Cardiac muscle cell (in vitro differentiated cells and primary cell): ENCODE results near the gene TMEM87B. TPM values are rescaled to one million over a fixed set of nuclear protein-coding genes. Genes with fewer than 3 reads are reported as not detected.

Source experiments
- DNase-seq, 2 donors: peaks; one replicate each; pipeline versions ENCODE4 v3.0.0 to v3.0.0-alpha.2; 2010 to 2017; ENCODE audit warnings: low read depth in 1 of 2, low spot score in 1 of 2
- H3K27ac ChIP-seq: fragments of 200-600 bp; sonication (generic); 2 replicates; pipeline ENCODE4 v1.5.1; 2016
- H3K27me3 ChIP-seq: fragments of 200-600 bp; sonication (generic); 2 replicates; pipeline ENCODE4 v1.6.0; 2016; ENCODE audit warnings: control low read depth
- H3K36me3 ChIP-seq: fragments of 200-600 bp; sonication (generic); 2 replicates; pipeline ENCODE4 v1.5.1; 2016; ENCODE audit warnings: control low read depth
- H3K4me1 ChIP-seq: fragments of 200-600 bp; sonication (generic); 2 replicates; pipeline ENCODE4 v1.8.1; 2017; ENCODE audit warnings: low read depth, mild to moderate bottlenecking, mixed run types
- H3K4me3 ChIP-seq: fragments of 200-600 bp; sonication (generic); 2 replicates; pipeline ENCODE4 v1.5.1; 2016; ENCODE audit warnings: mild to moderate bottlenecking
- H3K9me3 ChIP-seq: fragments of 200-600 bp; sonication (generic); 2 replicates; pipeline ENCODE4 v1.5.1; 2017; ENCODE audit warnings: low read depth, mild to moderate bottlenecking, control low read depth
- polyA plus RNA-seq: library from polyadenylated mRNA; unstranded; fragments of >200 nt; fragmentation: Nextera tagmentation; extraction: Ambion mirVana; gene quantifications from 2 replicates; pipeline ENCODE4 v1.2.1, GENCODE V29; 2016
- total RNA-seq: library from RNA; depleted of rRNA; stranded (reverse); fragments of >200 nt; gene quantifications from 2 replicates; pipeline ENCODE4 v1.2.3, GENCODE V29; 2016
- TF ChIP-seq, protein P1 (sequence below): IDR thresholded peaks from 2 replicates; pipeline ENCODE4 v1.5.1; 2012; ENCODE audit warnings: low read depth, mild to moderate bottlenecking, low read length

The TMEM87B gene
- total and polyA plus RNA-seq, 2 experiments from 2014 or later, result 7.3 to 12.1 TPM

DNA sequence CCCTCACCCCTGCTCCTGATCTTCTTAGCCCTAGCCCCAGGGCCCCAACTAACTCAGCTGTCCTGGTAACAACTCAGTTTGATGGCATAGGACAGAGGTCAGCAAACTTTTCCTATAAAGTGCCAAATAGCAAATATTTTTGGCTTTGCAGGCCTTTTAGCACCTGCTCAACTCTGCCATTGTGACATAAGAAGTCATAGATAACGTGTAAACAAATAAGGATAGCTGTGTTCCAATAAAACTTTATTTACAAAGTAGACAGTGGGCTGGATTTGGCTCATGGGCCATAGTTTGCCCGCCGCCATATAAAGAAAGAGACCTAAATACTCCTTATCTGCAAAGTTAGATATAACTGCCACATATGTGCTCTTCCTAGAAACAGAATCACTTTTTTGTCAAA, 27.3 kb upstream of the TMEM87B start:
- Histone ChIP-seq H3K36me3 (no peaks in the 10 kb centered on the region), H3K27me3 (no peaks in the 10 kb centered on the region), H3K9me3 (no peaks in the 10 kb centered on the region), H3K4me1 (peaks cover 11% of the 10 kb centered on the region), H3K27ac (no peak overlapping the region), H3K4me3 (no peak overlapping the region)
- DNase-seq, result no peak
- TF ChIP-seq, protein P1, sequence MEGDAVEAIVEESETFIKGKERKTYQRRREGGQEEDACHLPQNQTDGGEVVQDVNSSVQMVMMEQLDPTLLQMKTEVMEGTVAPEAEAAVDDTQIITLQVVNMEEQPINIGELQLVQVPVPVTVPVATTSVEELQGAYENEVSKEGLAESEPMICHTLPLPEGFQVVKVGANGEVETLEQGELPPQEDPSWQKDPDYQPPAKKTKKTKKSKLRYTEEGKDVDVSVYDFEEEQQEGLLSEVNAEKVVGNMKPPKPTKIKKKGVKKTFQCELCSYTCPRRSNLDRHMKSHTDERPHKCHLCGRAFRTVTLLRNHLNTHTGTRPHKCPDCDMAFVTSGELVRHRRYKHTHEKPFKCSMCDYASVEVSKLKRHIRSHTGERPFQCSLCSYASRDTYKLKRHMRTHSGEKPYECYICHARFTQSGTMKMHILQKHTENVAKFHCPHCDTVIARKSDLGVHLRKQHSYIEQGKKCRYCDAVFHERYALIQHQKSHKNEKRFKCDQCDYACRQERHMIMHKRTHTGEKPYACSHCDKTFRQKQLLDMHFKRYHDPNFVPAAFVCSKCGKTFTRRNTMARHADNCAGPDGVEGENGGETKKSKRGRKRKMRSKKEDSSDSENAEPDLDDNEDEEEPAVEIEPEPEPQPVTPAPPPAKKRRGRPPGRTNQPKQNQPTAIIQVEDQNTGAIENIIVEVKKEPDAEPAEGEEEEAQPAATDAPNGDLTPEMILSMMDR, result no peak

DNA sequence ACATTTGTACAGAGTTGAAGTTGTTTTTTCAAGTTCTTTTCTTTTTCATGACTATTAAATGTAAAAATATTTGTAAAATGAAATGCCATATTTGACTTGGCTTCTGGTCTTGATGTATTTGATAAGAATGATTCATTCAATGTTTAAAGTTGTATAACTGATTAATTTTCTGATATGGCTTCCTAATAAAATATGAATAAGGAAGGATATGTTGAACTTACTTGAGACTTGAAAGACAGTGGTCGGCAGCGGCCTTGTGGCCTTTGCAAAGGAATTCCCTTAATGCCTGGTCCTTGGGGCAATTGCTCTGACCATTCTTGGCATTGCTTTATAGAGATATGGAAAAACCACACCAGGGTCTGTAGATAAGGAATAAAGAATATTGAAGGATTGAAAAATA, 25.9 kb upstream of the TMEM87B start:
- no peaks in the 10 kb centered on the region for H3K9me3 ChIP-seq
- H3K4me1 ChIP-seq, result peaks cover 11% of the 10 kb centered on the region

DNA sequence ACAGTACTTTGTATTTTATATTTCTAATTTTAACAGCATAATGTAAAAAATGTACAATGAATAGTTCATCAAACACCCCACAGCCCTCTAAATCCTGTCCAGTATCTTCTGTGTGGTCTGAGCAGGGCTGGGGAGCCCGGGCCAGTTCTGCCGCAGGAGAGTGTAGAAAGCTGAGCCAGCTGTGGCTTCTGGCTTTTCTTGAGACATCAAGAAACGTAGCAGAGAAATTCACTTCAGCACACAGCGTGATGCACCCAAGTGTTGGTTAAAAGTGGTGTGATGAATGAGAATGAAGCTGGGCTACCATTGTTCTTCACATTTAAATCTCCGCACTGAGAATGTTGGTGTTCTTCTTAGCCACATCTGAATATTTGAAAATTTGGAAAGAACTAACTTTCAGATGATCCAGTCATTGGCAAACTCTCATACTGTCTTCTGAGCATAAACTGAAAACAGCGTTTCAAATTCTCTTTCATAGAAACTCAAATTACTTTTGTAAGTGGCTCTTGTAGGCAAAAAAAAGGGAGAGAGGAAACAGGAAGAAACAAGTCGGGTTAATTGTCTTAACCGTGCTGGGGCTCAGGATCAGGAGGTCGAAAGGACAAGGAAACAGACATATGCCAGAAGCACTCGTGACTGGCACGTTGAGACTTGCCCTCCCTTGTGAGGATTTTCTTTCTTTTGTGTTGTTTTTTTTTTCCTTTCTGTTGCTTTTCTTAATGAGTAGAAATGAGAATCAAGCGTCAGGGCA, 23.4 kb upstream of the TMEM87B start:
- H3K27me3 ChIP-seq, result no peaks in the 10 kb centered on the region
- no peaks in the 10 kb centered on the region for H3K9me3 ChIP-seq
- TF ChIP-seq, protein P1, result no peak
- no peaks in the 10 kb centered on the region for H3K36me3 ChIP-seq
- H3K4me1 ChIP-seq, result peaks cover 11% of the 10 kb centered on the region
- H3K4me3 ChIP-seq, result no peak overlapping the region
- peak in 1 of 2 donors; percentile 60 for DNase-seq
- H3K27ac ChIP-seq, result peak overlapping the region; percentile 55

More for the DNA sequence above, 25.9 kb upstream of the TMEM87B start:
- Histone ChIP-seq H3K4me3 (no peak overlapping the region), H3K27me3 (no peaks in the 10 kb centered on the region), H3K36me3 (no peaks in the 10 kb centered on the region), H3K27ac (no peak overlapping the region)
- TF ChIP-seq, protein P1, result no peak
- DNase-seq, result no peak

DNA sequence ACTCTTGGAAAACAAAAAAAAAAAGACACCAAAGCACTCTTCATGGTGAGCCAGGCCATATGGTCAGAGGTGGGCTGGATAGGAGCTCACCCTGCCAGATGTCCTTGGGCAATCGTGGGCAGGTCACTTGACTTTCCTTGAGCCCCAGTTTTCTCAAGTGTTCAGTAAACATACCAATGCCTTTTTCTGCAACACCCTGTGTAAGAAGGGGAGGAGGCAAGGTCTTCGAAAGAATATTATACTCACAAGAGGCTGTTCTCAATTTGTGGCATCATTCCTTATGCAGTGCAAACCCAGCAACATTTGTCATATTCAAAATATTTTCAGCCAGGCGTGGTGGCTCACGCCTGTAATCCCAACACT, 22.9 kb upstream of the TMEM87B start:
- DNase-seq, result peak; percentile 6 to 23
- H3K4me1 ChIP-seq, result peaks cover 11% of the 10 kb centered on the region
- H3K4me3 ChIP-seq, result no peak overlapping the region
- H3K27ac ChIP-seq, result no peak overlapping the region
- TF ChIP-seq, protein P1, result no peak
- no peaks in the 10 kb centered on the region for H3K9me3 ChIP-seq
- H3K27me3 ChIP-seq, result no peaks in the 10 kb centered on the region
- no peaks in the 10 kb centered on the region for H3K36me3 ChIP-seq

DNA sequence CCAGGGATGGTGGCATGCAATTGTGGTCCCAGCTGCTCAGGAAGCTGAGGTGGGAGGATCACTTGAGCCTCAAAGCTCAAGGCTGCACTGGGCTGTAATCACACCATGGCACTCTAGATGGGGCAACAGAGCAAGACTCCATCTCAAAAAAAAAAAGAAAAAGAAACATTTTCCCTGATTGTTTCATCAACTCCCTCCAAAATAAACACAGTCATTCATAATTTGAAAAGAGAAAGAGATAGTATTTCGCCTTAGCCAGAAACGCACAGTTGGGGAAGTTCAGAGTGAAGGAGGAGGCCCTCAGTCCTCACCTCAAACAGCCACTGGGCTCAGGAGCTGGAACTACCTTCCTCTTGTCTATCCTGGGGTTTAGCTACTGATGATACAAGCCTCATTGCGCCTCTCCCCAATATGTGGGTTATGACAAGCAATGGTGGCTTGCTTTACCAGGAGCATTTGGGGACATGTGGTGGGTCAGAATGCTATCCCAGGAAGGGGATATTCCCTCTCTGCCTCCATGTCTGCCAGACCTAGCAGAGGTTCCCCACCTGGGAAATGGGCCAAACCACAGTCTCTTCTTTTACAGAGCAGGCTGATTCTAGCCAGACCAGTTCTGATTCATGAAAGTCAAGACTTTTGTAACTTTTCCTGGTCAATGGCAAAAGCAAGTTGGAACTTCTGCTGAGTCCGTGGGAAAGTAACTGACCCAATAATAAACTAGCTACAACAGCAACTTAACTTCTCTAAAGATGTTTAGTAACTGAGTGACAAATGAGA, 22.2 kb upstream of the TMEM87B start:
- Histone ChIP-seq H3K27me3 (no peaks in the 10 kb centered on the region), H3K4me1 (peaks cover 11% of the 10 kb centered on the region), H3K27ac (no peak overlapping the region), H3K4me3 (no peak overlapping the region), H3K9me3 (no peaks in the 10 kb centered on the region), H3K36me3 (no peaks in the 10 kb centered on the region)
- peak in 1 of 2 donors; percentile 89 for DNase-seq
- TF ChIP-seq, protein P1, result peak; percentile 39
